HEK293 (cell line): Measurements from ENCODE around the gene DUSP14.
A peak's percentile ranks its signal among the peaks of the same experiment; 100 is the strongest.

Experiments
- CTCF ChIA-PET: fragments of 350-600 bp; formaldehyde crosslinking; extraction: SDS; loops from one replicate; lab custom pipeline; 2021; ENCODE audit warnings: antibody characterized with exemption; lab: Yijun Ruan, JAX
- POLR2A ChIA-PET: fragments of 300-600 bp; formaldehyde crosslinking; extraction: SDS; loops from one replicate; lab custom pipeline; 2020; ENCODE audit warnings: antibody characterized with exemption, inconsistent platforms; lab: Yijun Ruan, JAX
- H3K27ac ChIP-seq: fragments of 200-500 bp; sonication (Bioruptor generic); 2 replicates; pipeline ENCODE4 v1.5.1; 2014; ENCODE audit warnings: low read depth, low read length, control low read depth, inconsistent platforms; ENCODE audit errors: extremely low read depth
- H3K36me3 ChIP-seq, 2 experiments: fragments of 200-500 bp in 1 of 2; sonication (Bioruptor generic) in 1 of 2; 1 replicate in 1 of 2; 2 replicates in 1 of 2; pipeline ENCODE4 v1.5.1; 2014 to 2017; ENCODE audit warnings: inconsistent platforms in 2 of 2, low read length in 2 of 2; ENCODE audit not compliant: control insufficient read depth in 2 of 2, insufficient read depth in 1 of 2
- H3K4me1 ChIP-seq: fragments of 200-500 bp; sonication (Bioruptor generic); 2 replicates; pipeline ENCODE4 v1.5.1; 2014; ENCODE audit warnings: mild to moderate bottlenecking, low read length, inconsistent platforms; ENCODE audit not compliant: control insufficient read depth, insufficient read depth
- H3K4me3 ChIP-seq: 2 replicates; pipeline ENCODE4 v1.5.1; 2011; ENCODE audit warnings: low read depth, mild to moderate bottlenecking, control low read depth, low read length, moderate library complexity
- H3K9me3 ChIP-seq: fragments of 200-500 bp; sonication (Bioruptor generic); 2 replicates; pipeline ENCODE4 v1.5.1; 2014; ENCODE audit warnings: low read depth, low read length, inconsistent platforms; ENCODE audit not compliant: control insufficient read depth, insufficient read depth
- MYNN ChIP-seq: fragments of 450-650 bp; formaldehyde crosslinking; IDR thresholded peaks from 2 replicates; pipeline ENCODE4 v1.5.1; 2016; ENCODE audit warnings: missing biosample characterization, missing genetic modification characterization, borderline replicate concordance
- OSR2 ChIP-seq: fragments of 450-650 bp; formaldehyde crosslinking; IDR thresholded peaks from 2 replicates; pipeline ENCODE4 v1.5.1; 2016; ENCODE audit warnings: missing biosample characterization, missing genetic modification characterization
- PRDM2 ChIP-seq: fragments of 450-650 bp; formaldehyde crosslinking; IDR thresholded peaks from 2 replicates; pipeline ENCODE4 v1.5.1; 2016; ENCODE audit warnings: missing biosample characterization, missing genetic modification characterization, borderline replicate concordance
- SCRT2 ChIP-seq: fragments of 450-650 bp; formaldehyde crosslinking; IDR thresholded peaks from 2 replicates; pipeline ENCODE4 v1.5.1; 2016; ENCODE audit warnings: missing biosample characterization, missing genetic modification characterization
- ZFP41 ChIP-seq: fragments of 450-650 bp; formaldehyde crosslinking; IDR thresholded peaks from 2 replicates; pipeline ENCODE4 v1.5.1; 2016; ENCODE audit warnings: missing biosample characterization, missing genetic modification characterization, borderline replicate concordance
- ZFP69B ChIP-seq: fragments of 450-650 bp; formaldehyde crosslinking; IDR thresholded peaks from 2 replicates; pipeline ENCODE4 v1.5.1; 2016; ENCODE audit warnings: missing biosample characterization, missing genetic modification characterization
- ZNF121 ChIP-seq: fragments of 450-650 bp; formaldehyde crosslinking; IDR thresholded peaks from 2 replicates; pipeline ENCODE4 v1.5.1; 2016; ENCODE audit warnings: missing biosample characterization, missing genetic modification characterization
- ZNF239 ChIP-seq: fragments of 450-650 bp; formaldehyde crosslinking; IDR thresholded peaks from 2 replicates; pipeline ENCODE4 v1.5.1; 2016; ENCODE audit warnings: missing biosample characterization, missing genetic modification characterization
- ZNF449 ChIP-seq: fragments of 450-650 bp; formaldehyde crosslinking; IDR thresholded peaks from 2 replicates; pipeline ENCODE4 v1.5.1; 2017; ENCODE audit warnings: missing biosample characterization, mild to moderate bottlenecking, missing genetic modification characterization, moderate library complexity
- ZNF48 ChIP-seq: fragments of 450-650 bp; formaldehyde crosslinking; IDR thresholded peaks from 2 replicates; pipeline ENCODE4 v1.5.1; 2016; ENCODE audit warnings: missing biosample characterization, missing genetic modification characterization
- ZNF555 ChIP-seq: fragments of 450-650 bp; formaldehyde crosslinking; conservative IDR thresholded peaks from 2 replicates; pipeline ENCODE4 v1.5.1; 2017; ENCODE audit warnings: missing biosample characterization, mild to moderate bottlenecking, missing genetic modification characterization, inconsistent platforms
- ZNF664 ChIP-seq: fragments of 450-650 bp; formaldehyde crosslinking; IDR thresholded peaks from 2 replicates; pipeline ENCODE4 v1.5.1; 2016; ENCODE audit warnings: missing biosample characterization, missing genetic modification characterization
- TF ChIP-seq, protein P1 (sequence below): fragments of 450-650 bp; formaldehyde crosslinking; IDR thresholded peaks from 2 replicates; pipeline ENCODE4 v1.5.1; 2016; ENCODE audit warnings: missing biosample characterization, missing genetic modification characterization
- TF ChIP-seq, protein P2 (sequence below): fragments of 450-650 bp; formaldehyde crosslinking; IDR thresholded peaks from 2 replicates; pipeline ENCODE4 v1.5.1; 2016; ENCODE audit warnings: missing biosample characterization, missing genetic modification characterization
- TF ChIP-seq, protein P3 (sequence below): fragments of 450-650 bp; formaldehyde crosslinking; IDR thresholded peaks from 2 replicates; pipeline ENCODE4 v1.5.1; 2016; ENCODE audit warnings: missing biosample characterization, missing genetic modification characterization

The DUSP14 gene

DNA sequence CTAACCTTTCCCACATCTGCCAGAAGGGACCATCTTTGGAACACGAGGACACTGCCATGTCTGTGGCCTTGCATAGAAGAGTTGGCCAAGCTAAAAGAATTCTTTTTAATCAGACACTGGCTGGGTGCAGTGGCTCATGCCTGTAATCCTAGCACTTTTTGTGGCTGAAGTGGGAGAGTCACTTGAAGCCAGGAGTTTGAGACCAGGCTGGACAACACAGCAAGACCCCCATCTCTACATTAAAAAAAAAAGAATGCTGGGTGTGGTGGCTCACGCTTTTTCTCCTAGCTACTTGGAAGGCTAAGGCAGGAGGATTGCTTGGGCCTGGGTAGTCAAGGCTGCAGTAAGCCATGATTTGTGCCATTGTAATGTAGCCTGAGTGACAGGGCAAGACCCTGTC is 9.3 kb upstream of the DUSP14 start:
- no peaks in the 10 kb centered on the region; the same call in 1 of the 2 replicates for H3K9me3 ChIP-seq
- ChIA-PET CTCF (interaction anchor here (0.6 kb wide), 1 partner anchor 107 kb away, joined by 3 read pairs; no protein-coding TSS in a partner anchor), POLR2A (no interaction called here)
- no peak overlapping the region for H3K27ac ChIP-seq
- peaks cover 11% of the 10 kb centered on the region; the same call in 1 of the 2 replicates for H3K4me1 ChIP-seq
- no peak for TF ChIP-seq ZNF555 (tag by site-specific recombination)
- peak; percentile 87 for TF ChIP-seq ZNF121 (tag by site-specific recombination)
- H3K4me3 ChIP-seq, result no peak overlapping the region
- H3K36me3 ChIP-seq, result peaks cover 31 to 47% of the 10 kb centered on the region in 2 experiments

DNA sequence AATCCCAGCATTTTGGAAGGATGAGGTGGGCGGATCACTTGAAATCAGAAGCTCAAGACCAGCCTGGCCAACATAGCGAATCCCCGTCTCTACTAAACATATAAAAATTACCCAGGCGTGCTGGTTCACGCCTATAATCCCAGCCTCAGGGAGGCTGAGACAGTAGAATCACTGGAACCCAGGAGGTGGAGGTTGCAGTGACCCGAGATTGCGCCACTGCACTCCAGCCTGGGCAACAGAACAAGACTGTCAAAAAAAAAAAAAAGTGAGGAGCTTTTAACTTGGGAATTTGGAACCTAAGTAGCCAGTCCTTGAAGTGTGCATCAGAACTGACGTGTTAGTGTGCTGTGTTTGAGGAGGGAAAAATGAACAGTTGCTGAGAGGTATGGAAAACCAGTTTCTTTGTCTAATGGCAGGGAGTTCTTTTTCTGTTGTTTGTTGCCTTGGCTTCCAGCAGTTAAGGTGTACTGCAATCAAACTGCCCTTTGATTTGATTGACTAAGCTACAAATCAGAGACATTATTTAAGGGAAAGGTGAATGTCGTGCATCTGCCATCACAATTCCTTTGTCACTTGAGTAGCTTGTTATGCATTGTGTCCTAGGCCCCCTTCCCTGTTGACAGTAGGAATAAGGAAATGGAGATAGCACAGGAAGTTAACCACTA is 8.6 kb upstream of the DUSP14 start:
- POLR2A ChIA-PET, result interaction anchor here (0.7 to 0.8 kb wide), 3 partner anchors 9 to 122 kb away, joined by 3 read pairs; partner anchors contain the start of gene DUSP14
- Histone ChIP-seq H3K4me1 (peaks cover 14% of the 10 kb centered on the region), H3K9me3 (no peaks in the 10 kb centered on the region; the same call in 1 of the 2 replicates), H3K4me3 (no peak overlapping the region), H3K36me3 (peaks cover 26 to 40% of the 10 kb centered on the region in 2 experiments), H3K27ac (no peak overlapping the region)
- CTCF ChIA-PET, result interaction anchor here (0.5 to 0.6 kb wide), 2 partner anchors 9 to 108 kb away, joined by 3 read pairs; no protein-coding TSS in a partner anchor
- TF ChIP-seq ZFP69B (tag by site-specific recombination) (no peak), ZNF48 (tag by site-specific recombination) (no peak), ZNF449 (no peak), ZFP41 (no peak), PRDM2 (tag by site-specific recombination) (no peak), ZNF664 (tag by site-specific recombination) (peak; percentile 62; the same call in 1 of the 2 replicates), OSR2 (tag by site-specific recombination) (peak; percentile 48; the same call in 1 of the 2 replicates), SCRT2 (tag by site-specific recombination) (no peak), ZNF239 (tag by site-specific recombination) (no peak), MYNN (no peak)
- TF ChIP-seq, protein P1, sequence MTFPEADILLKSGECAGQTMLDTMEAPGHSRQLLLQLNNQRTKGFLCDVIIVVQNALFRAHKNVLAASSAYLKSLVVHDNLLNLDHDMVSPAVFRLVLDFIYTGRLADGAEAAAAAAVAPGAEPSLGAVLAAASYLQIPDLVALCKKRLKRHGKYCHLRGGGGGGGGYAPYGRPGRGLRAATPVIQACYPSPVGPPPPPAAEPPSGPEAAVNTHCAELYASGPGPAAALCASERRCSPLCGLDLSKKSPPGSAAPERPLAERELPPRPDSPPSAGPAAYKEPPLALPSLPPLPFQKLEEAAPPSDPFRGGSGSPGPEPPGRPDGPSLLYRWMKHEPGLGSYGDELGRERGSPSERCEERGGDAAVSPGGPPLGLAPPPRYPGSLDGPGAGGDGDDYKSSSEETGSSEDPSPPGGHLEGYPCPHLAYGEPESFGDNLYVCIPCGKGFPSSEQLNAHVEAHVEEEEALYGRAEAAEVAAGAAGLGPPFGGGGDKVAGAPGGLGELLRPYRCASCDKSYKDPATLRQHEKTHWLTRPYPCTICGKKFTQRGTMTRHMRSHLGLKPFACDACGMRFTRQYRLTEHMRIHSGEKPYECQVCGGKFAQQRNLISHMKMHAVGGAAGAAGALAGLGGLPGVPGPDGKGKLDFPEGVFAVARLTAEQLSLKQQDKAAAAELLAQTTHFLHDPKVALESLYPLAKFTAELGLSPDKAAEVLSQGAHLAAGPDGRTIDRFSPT (tag by site-specific recombination), result no peak
- TF ChIP-seq, protein P2, sequence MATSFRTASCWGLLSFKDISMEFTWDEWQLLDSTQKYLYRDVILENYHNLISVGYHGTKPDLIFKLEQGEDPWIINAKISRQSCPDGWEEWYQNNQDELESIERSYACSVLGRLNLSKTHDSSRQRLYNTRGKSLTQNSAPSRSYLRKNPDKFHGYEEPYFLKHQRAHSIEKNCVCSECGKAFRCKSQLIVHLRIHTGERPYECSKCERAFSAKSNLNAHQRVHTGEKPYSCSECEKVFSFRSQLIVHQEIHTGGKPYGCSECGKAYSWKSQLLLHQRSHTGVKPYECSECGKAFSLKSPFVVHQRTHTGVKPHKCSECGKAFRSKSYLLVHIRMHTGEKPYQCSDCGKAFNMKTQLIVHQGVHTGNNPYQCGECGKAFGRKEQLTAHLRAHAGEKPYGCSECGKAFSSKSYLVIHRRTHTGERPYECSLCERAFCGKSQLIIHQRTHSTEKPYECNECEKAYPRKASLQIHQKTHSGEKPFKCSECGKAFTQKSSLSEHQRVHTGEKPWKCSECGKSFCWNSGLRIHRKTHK (tag by site-specific recombination), result no peak
- TF ChIP-seq, protein P3, sequence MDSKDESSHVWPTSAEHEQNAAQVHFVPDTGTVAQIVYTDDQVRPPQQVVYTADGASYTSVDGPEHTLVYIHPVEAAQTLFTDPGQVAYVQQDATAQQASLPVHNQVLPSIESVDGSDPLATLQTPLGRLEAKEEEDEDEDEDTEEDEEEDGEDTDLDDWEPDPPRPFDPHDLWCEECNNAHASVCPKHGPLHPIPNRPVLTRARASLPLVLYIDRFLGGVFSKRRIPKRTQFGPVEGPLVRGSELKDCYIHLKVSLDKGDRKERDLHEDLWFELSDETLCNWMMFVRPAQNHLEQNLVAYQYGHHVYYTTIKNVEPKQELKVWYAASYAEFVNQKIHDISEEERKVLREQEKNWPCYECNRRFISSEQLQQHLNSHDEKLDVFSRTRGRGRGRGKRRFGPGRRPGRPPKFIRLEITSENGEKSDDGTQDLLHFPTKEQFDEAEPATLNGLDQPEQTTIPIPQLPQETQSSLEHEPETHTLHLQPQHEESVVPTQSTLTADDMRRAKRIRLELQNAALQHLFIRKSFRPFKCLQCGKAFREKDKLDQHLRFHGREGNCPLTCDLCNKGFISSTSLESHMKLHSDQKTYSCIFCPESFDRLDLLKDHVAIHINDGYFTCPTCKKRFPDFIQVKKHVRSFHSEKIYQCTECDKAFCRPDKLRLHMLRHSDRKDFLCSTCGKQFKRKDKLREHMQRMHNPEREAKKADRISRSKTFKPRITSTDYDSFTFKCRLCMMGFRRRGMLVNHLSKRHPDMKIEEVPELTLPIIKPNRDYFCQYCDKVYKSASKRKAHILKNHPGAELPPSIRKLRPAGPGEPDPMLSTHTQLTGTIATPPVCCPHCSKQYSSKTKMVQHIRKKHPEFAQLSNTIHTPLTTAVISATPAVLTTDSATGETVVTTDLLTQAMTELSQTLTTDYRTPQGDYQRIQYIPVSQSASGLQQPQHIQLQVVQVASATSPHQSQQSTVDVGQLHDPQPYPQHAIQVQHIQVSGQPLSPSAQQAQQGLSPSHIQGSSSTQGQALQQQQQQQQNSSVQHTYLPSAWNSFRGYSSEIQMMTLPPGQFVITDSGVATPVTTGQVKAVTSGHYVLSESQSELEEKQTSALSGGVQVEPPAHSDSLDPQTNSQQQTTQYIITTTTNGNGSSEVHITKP, result 0 out of 2 replicates have a peak, but pooled peaks have one; percentile 12
